ENCODE data around the gene TNNT3.

GRCh38 chr11:1953489-1954266 lies 34.2 kb downstream of the TNNT3 start:
- TF ChIP-seq, protein P1, sequence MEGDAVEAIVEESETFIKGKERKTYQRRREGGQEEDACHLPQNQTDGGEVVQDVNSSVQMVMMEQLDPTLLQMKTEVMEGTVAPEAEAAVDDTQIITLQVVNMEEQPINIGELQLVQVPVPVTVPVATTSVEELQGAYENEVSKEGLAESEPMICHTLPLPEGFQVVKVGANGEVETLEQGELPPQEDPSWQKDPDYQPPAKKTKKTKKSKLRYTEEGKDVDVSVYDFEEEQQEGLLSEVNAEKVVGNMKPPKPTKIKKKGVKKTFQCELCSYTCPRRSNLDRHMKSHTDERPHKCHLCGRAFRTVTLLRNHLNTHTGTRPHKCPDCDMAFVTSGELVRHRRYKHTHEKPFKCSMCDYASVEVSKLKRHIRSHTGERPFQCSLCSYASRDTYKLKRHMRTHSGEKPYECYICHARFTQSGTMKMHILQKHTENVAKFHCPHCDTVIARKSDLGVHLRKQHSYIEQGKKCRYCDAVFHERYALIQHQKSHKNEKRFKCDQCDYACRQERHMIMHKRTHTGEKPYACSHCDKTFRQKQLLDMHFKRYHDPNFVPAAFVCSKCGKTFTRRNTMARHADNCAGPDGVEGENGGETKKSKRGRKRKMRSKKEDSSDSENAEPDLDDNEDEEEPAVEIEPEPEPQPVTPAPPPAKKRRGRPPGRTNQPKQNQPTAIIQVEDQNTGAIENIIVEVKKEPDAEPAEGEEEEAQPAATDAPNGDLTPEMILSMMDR (IDR thresholded peaks at IDR 0.05) = peak in 2 of 4 experiments; percentile 20 to 27
- TF ChIP-seq POLR2A (IDR thresholded peaks at IDR 0.05) = no peak

Measured in uterus (tissue), 2 donors.